Activated CD8-positive, alpha-beta memory T cell treated with anti-CD3 and anti-CD28 coated beads, Interleukin-2, amount 10 ng/mL, durations not matched to agents 7 days and 5 days (primary cell): ENCODE measurements around the gene FAM171A1. TPM values are rescaled to one million over a fixed set of nuclear protein-coding genes. Genes with fewer than 3 reads are reported as not detected.
"Not testable (repeated sequence)": the region's sequence is repeated elsewhere in the genome, so short reads cannot be mapped to it uniquely, and the experiment has no call there.

Experiments
- ATAC-seq: fragments of 150-1000 bp; cut with Tn5 transposase; one replicate; pipeline ENCODE4 v1.10.0; 2021; ENCODE audit warnings: moderate library complexity
- CTCF ChIA-PET: fragments of 350-600 bp; sonication (Branson Sonifier 250); formaldehyde crosslinking; loops from one replicate; lab custom pipeline; 2021; ENCODE audit warnings: antibody characterized with exemption; lab: Charles Lee
- DNase-seq: peaks from one replicate; pipeline ENCODE4 v3.0.0-alpha.2; 2020
- H3K27ac Mint-ChIP-seq: one replicate; pipeline ENCODE4 v1.8.0; 2021; ENCODE audit warnings: mild to moderate bottlenecking, mixed read lengths
- H3K27me3 Mint-ChIP-seq: one replicate; pipeline ENCODE4 v1.8.0; 2021; ENCODE audit warnings: mixed read lengths
- H3K36me3 Mint-ChIP-seq: one replicate; pipeline ENCODE4 v1.8.0; 2021; ENCODE audit warnings: mild to moderate bottlenecking, mixed read lengths
- H3K4me1 Mint-ChIP-seq: one replicate; pipeline ENCODE4 v1.8.0; 2021; ENCODE audit warnings: mixed read lengths
- H3K4me3 Mint-ChIP-seq: one replicate; pipeline ENCODE4 v1.8.0; 2021; ENCODE audit warnings: mild to moderate bottlenecking, moderate library complexity, mixed read lengths
- H3K9me3 Mint-ChIP-seq: one replicate; pipeline ENCODE4 v1.8.0; 2022; ENCODE audit warnings: low read depth, mixed read lengths
- total RNA-seq, 2 experiments: library from RNA; stranded (reverse); gene quantifications; one replicate each; pipeline ENCODE4 v1.2.3, GENCODE V29; 2021

The FAM171A1 gene
- total RNA-seq, 2 experiments from 2014 or later = 0.68 to 2.9 TPM

DNA sequence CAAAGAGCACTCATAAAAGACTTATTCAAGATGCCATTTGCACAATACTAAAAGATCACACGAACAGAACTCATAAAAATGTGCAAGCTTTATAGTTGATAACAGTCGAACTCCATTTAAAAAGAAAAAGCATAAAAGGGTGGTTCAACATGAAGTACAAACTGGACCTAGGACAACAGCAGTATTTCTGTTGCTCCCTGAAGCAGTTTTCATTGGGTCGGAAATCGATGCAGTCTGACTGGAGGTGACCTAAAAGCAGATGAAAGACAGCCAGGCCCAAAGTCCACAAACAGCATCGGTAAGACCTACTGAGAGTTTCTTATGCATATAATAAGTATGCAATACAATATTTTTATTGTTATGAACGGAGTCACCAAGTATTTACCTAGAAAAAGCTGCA is 23.9 kb downstream of the FAM171A1 start:
- CTCF ChIA-PET = interaction anchor here (1.0 kb wide), 1 partner anchor 21 kb away, joined by 3 read pairs; no protein-coding TSS in a partner anchor
- no peak overlapping the region for H3K4me3 Mint-ChIP-seq
- H3K9me3 Mint-ChIP-seq = no peaks in the 10 kb centered on the region
- H3K36me3 Mint-ChIP-seq = no peaks in the 10 kb centered on the region
- peaks cover 44% of the 10 kb centered on the region for H3K27me3 Mint-ChIP-seq
- ATAC-seq = no peak
- DNase-seq = no peak
- H3K27ac Mint-ChIP-seq = no peak overlapping the region
- no peaks in the 10 kb centered on the region for H3K4me1 Mint-ChIP-seq

DNA sequence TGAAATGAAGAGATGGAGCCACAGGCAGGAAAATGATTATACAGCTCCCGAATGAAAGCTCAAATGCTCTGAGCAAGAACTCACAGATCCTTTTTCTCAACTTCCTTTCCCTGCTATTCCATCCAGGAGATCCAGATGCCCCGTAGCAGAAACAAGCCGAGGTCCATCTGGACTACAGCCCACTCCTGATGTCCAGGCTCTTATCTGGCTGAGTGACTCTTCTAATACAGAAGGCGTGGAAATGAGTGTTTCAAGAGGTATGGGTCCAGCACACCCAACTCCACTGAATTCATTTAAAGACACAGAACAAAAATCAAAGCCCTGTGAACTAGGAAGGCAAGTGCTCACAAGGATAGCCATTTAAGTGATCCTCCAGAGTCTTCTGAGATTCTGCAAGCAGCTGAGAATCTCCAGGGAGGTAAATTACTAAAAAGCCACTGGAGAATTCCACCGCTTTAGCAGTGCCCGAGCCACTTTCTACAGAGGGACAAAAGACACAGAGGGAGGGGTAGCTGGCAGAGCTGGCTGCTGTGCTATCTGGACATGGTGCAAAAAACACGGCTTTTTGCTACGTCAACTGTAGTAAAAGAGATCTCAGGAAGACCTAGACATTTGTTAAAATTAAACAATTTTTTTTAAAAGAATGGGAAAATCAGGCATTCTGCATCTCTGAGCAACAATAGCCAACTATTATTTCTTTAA is 24.5 kb downstream of the FAM171A1 start:
- CTCF ChIA-PET = interaction anchor here (1.0 kb wide), 1 partner anchor 22 kb away, joined by 3 read pairs; no protein-coding TSS in a partner anchor
- H3K9me3 Mint-ChIP-seq = no peaks in the 10 kb centered on the region
- H3K27me3 Mint-ChIP-seq = peaks cover 44% of the 10 kb centered on the region
- DNase-seq (no peak), ATAC-seq (no peak)
- no peaks in the 10 kb centered on the region for H3K4me1 Mint-ChIP-seq
- no peak overlapping the region for H3K27ac Mint-ChIP-seq
- no peaks in the 10 kb centered on the region for H3K36me3 Mint-ChIP-seq
- H3K4me3 Mint-ChIP-seq = no peak overlapping the region

DNA sequence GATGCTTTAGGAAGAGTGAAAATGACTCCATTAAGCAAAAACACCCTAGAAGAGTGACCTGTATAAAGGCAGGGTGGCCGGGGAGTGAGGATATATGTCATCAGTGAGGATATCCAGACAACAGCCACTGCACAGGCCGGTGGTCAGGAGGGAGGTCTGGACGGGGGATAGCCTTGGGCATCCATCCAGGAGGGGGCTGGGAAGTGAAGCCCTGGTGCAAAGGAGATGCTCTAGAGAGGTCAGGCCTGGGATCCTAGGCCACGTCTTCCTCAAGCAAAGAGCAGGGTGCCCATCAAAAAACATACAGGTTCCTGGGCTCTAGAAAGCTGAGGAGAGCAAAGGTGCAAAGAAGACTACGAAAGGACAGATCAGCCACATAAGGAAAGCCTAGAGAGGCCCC is 25.6 kb downstream of the FAM171A1 start:
- Mint-ChIP-seq H3K4me3 (no peak overlapping the region), H3K27me3 (peaks cover 35% of the 10 kb centered on the region), H3K27ac (peak overlapping the region; percentile 31), H3K36me3 (no peaks in the 10 kb centered on the region), H3K9me3 (no peaks in the 10 kb centered on the region), H3K4me1 (no peaks in the 10 kb centered on the region)
- DNase-seq (no peak), ATAC-seq (no peak)
- CTCF ChIA-PET = no interaction called here

DNA sequence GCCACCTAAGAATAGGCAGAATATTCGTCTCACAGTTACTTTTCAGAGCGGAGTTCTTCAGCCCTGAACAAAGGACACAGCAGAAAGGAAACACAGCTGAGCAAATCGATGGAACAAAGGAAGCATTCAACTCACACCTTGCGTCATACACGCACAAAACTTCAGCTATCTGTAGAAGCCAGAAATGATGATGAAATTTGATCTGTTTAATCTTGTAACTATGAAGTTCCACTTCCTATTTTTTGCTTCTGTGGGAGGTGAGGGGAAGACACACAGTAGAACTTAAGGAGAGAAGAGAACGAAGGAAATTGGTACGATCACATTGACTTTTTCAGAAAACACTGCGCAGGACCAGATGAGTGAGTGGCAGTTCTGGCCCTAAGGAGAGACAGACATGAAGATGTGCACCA is 26.2 kb downstream of the FAM171A1 start:
- H3K27ac Mint-ChIP-seq = no peak overlapping the region
- H3K4me1 Mint-ChIP-seq = no peaks in the 10 kb centered on the region
- no peaks in the 10 kb centered on the region for H3K36me3 Mint-ChIP-seq
- DNase-seq = no peak
- H3K4me3 Mint-ChIP-seq = no peak overlapping the region
- peaks cover 34% of the 10 kb centered on the region for H3K27me3 Mint-ChIP-seq
- H3K9me3 Mint-ChIP-seq = no peaks in the 10 kb centered on the region
- CTCF ChIA-PET = no interaction called here
- ATAC-seq = no peak

DNA sequence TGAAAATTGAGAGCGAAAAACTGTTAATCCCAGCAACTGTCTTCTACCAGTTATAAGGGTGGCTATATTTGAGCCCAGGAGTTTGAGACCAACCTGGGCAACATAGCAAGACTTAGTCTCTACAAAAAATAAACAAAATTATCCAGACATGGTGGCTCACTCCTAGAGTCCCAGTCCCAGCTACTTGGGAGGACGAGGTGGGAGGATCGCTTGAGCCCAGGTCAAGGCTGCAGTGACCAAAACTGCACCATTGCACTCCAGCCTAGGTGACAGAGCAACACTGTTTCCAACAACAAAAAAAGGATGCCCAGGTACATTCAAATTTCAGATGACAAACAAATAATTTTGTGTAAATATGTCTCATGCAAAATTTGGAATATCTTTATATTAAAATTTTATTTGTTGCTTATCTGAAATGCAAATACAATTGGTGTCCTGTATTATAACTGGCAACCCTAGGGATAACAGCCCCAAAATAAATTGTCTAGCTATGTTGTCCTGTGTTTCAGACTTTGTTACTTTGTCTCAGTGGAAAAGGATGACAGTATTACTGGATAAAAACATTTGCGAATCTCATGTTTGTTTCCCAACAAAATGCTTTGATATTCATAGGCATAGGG is 26.7 kb downstream of the FAM171A1 start:
- Mint-ChIP-seq H3K27me3 (peaks cover 28% of the 10 kb centered on the region), H3K27ac (no peak overlapping the region), H3K4me3 (no peak overlapping the region), H3K36me3 (no peaks in the 10 kb centered on the region), H3K9me3 (no peaks in the 10 kb centered on the region), H3K4me1 (no peaks in the 10 kb centered on the region)
- ATAC-seq (no peak), DNase-seq (no peak)
- CTCF ChIA-PET = no interaction called here

DNA sequence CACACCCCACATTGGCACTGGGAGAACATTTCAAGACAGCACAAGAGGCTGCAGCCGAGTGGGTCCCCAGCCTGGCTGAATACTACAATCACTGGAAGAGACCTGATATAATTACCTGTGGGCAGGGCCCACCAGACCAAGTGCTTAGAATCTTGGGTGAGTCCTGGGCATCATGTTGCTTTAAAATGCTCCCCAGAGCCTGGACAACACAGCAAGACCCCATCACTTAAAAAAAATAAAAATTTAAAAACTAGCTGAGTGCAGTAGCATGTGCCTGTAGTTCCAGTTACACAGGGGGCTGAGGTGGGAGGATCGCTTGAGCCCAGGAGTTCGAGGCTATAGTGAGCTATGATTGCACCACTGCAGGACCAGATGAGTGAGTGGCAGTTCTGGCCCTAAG is 28.1 kb downstream of the FAM171A1 start:
- no peaks in the 10 kb centered on the region for H3K9me3 Mint-ChIP-seq
- no peak for DNase-seq
- CTCF ChIA-PET = no interaction called here
- H3K27me3 Mint-ChIP-seq = peaks cover 23% of the 10 kb centered on the region
- no peaks in the 10 kb centered on the region for H3K4me1 Mint-ChIP-seq
- no peak for ATAC-seq
- no peaks in the 10 kb centered on the region for H3K36me3 Mint-ChIP-seq
- no peak overlapping the region for H3K4me3 Mint-ChIP-seq
- H3K27ac Mint-ChIP-seq = no peak overlapping the region

DNA sequence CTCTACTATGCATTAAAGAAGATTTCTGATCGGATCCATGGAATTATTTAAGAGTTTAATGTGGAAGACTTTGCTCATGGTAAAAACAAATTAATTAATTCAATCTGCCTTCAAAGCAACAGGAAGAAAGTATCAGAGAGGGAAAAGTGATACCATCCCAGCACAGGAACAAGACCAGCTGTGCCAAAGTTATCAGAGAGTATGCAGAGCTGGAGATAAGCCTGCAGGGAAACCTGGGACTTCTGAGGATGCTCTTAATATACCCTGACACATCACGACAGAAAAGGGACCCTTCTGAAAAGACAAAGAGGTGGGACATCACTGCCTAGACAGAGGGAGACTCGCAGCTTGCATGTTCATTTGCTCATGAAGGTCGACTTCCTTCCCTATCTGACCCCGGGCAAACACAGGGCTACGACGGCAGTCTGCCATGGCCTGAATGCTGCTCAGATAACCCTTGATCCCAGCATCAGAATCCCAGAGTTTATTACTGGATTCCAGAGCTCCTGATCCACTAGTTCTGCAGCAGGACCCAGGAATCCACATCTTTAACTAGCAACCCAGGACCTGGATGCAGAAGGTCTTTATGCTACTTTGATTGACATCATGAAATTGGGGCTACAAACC is 29.5 kb downstream of the FAM171A1 start:
- Mint-ChIP-seq H3K27me3 (peaks cover 26% of the 10 kb centered on the region), H3K36me3 (no peaks in the 10 kb centered on the region), H3K9me3 (no peaks in the 10 kb centered on the region), H3K4me3 (no peak overlapping the region), H3K4me1 (no peaks in the 10 kb centered on the region), H3K27ac (no peak overlapping the region)
- no peak for ATAC-seq
- DNase-seq = no peak
- CTCF ChIA-PET = no interaction called here

DNA sequence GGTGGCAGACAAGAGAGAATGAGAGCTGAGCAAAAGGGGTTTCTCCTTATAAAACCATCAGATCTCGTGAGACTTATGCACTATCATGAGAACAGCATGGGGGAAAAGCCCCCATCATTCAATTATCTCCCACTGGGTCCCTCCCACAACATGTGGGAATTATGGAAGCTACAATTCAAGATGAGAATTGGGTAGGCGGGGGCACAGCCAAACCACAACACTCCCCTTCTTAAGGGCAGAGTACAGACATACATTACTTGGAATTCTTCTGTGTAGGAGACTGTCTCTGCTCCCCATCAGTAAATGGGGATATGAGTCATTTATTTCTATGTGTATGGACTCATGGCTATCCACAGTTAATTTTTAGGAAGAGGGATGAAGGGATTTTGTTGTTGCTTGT is 31.2 kb downstream of the FAM171A1 start:
- peaks cover 12% of the 10 kb centered on the region for H3K27me3 Mint-ChIP-seq
- CTCF ChIA-PET = interaction anchor here (1.3 to 1.7 kb wide), 2 partner anchors 11 to 78 kb away, joined by 3 read pairs; no protein-coding TSS in a partner anchor
- H3K4me1 Mint-ChIP-seq = no peaks in the 10 kb centered on the region
- H3K4me3 Mint-ChIP-seq = no peak overlapping the region
- no peak overlapping the region for H3K27ac Mint-ChIP-seq
- no peaks in the 10 kb centered on the region for H3K36me3 Mint-ChIP-seq
- H3K9me3 Mint-ChIP-seq = no peaks in the 10 kb centered on the region
- ATAC-seq = no peak
- DNase-seq = no peak

DNA sequence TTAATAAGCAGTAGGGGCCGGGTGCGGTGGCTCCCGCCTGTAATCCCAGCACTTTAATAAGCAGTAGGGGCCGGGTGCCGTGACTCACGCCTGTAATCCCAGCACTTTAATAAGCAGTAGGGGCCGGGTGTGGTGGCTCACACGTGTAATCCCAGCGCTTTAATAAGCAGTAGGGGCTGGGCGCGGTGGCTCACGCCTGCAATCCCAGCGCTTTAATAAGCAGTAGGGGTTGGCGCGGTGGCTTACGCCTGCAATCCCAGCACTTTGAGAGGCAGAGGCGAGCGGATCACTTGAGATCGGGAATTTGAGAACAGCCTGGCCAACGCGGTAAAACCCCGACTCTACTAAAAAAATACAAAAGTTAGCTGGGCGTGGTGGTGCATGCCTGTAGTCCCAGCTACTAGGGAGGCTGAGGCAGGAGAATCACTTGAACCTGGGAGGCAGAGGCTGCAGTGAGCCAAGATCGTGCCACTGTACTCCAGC is 33.6 kb downstream of the FAM171A1 start:
- ATAC-seq, H3K4me1 Mint-ChIP-seq, H3K27ac Mint-ChIP-seq, DNase-seq, H3K36me3 Mint-ChIP-seq, H3K27me3 Mint-ChIP-seq, H3K4me3 Mint-ChIP-seq, H3K9me3 Mint-ChIP-seq, CTCF ChIA-PET: not testable (repeated sequence)

DNA sequence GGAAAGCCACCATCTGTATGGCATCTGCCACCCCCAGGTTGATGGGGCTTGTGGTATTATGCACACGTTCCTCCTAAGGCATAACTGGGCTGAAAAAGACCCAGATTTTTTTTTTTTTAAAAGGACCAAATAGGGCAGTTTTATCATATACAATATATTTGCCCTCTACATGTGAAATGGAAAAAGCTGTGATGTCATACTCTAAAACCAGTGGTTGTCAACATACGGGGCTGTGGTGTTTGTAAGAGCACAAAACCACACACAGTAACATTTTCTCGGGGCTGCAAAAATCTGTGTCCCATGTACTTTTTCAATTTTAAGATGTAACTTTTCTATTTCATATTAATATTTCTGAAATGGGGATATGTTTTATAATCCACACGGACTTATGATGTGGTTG is 34.9 kb downstream of the FAM171A1 start:
- Mint-ChIP-seq H3K4me1 (no peaks in the 10 kb centered on the region), H3K36me3 (no peaks in the 10 kb centered on the region), H3K27ac (no peak overlapping the region), H3K27me3 (peaks cover 4% of the 10 kb centered on the region), H3K4me3 (no peak overlapping the region), H3K9me3 (no peaks in the 10 kb centered on the region)
- no peak for DNase-seq
- no peak for ATAC-seq
- CTCF ChIA-PET = no interaction called here

DNA sequence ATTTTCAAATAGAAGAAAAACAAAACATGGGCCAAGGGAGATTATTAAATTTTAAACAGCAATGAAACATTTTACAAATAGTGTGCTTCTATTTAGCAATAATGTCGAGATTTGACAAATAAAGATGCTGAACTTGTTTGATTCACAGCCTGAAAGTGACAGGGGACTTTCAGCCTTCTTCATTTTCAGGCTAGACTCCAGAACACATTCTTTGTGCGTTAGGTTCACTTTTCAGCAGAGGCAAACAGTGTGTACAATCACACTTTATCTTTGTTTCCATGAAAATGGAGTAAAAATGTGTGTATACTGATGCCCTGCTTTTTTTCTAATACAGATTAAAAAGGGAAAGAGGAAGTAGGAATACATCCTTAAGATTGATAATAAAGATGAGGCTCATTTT is 35.6 kb downstream of the FAM171A1 start:
- ATAC-seq (no peak), DNase-seq (no peak)
- H3K4me1 Mint-ChIP-seq = no peaks in the 10 kb centered on the region
- H3K27me3 Mint-ChIP-seq = peaks cover 4% of the 10 kb centered on the region
- no peaks in the 10 kb centered on the region for H3K36me3 Mint-ChIP-seq
- no peak overlapping the region for H3K4me3 Mint-ChIP-seq
- no peaks in the 10 kb centered on the region for H3K9me3 Mint-ChIP-seq
- CTCF ChIA-PET = no interaction called here
- H3K27ac Mint-ChIP-seq = no peak overlapping the region

DNA sequence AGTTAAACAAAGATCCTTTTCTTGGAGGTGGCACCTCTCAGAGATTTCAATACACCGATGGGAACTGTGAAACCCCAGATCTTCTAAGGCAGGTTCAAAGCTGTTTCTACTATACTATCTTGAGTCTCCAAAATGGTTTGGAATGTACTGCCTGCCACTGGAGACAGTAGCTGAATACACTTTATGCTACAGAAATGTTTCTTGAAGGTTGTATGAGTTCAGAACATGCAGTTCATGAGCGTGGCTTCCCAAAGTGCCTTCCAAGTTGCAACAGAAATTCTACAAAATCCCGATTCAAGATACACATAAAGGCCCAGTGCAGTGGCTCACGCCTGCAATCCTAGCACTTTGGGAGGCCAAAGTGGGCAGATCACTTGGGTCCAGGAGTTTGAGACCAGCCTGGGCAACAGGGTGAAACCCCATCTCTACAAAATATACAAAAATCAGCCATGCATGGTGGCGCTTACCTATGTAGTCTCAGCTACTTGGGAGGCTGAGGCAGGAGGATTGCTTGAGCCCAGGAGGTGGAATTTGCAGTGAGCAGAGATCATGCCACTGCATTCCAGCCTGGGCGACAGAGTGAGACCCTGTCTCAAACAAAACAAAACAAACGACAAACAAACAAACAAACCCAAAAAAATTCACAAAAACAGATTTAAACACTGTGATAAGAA is 36.3 kb downstream of the FAM171A1 start:
- CTCF ChIA-PET = no interaction called here
- no peaks in the 10 kb centered on the region for H3K9me3 Mint-ChIP-seq
- no peaks in the 10 kb centered on the region for H3K36me3 Mint-ChIP-seq

DNA sequence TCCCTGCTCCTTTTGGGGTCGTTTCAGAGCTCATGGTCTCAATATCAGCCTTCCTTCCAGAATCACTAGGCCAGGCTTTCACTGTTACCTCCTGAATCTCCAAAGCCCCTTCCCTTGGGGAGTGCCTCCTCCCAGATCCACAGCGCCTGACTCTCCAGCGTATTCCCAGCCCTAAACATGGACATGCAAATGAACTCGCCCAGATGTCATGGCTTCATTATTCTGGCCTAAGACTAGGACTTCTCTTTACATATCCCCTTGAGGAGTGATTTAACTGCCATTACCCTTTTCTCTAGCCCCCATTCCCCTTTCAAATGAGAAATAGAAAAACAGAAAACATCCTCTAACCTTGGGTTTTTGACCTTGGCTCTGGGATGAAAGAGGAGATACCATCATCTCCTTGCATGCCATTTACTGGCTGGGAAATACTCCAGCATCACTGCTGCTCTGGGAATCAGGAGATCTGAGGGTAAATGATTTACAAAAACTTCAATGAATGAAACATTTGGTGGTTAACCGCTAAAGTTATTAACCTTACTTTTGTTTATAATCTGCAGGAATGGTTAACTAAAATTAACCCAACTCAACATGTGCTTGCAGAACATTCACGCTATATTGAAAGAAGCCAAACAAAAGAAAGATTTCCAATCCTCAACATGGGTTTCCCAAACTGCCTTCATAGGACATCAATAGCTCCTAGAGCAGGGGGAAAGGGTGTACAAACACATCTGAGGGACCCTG is 37.0 kb downstream of the FAM171A1 start:
- no peak overlapping the region for H3K4me3 Mint-ChIP-seq
- H3K27ac Mint-ChIP-seq = no peak overlapping the region
- no peaks in the 10 kb centered on the region for H3K9me3 Mint-ChIP-seq
- no peaks in the 10 kb centered on the region for H3K4me1 Mint-ChIP-seq
- H3K36me3 Mint-ChIP-seq = no peaks in the 10 kb centered on the region
- DNase-seq (no peak), ATAC-seq (no peak)
- CTCF ChIA-PET = no interaction called here
- peaks cover 4% of the 10 kb centered on the region for H3K27me3 Mint-ChIP-seq

More for the DNA sequence above, 36.3 kb downstream of the FAM171A1 start:
- H3K27me3 Mint-ChIP-seq = peaks cover 4% of the 10 kb centered on the region
- no peak overlapping the region for H3K27ac Mint-ChIP-seq
- no peaks in the 10 kb centered on the region for H3K4me1 Mint-ChIP-seq
- ATAC-seq (no peak), DNase-seq (no peak)
- no peak overlapping the region for H3K4me3 Mint-ChIP-seq
